Loucy (cell line): Measurements from ENCODE around the gene POTEF.
"Not testable (repeated sequence)": the region's sequence is repeated elsewhere in the genome, so short reads cannot be mapped to it uniquely, and the experiment has no call there.

Source experiments
- EZH2phosphoT487 ChIP-seq: fragments of 200-600 bp; IDR thresholded peaks from 2 replicates; pipeline ENCODE4 v1.6.1; 2018; ENCODE audit warnings: antibody characterized with exemption, mild to moderate bottlenecking, moderate library complexity, borderline replicate concordance
- TF ChIP-seq, protein P1 (sequence below): fragments of 200-600 bp; sonication (generic); conservative IDR thresholded peaks from 2 replicates; pipeline ENCODE4 v1.5.1; 2014; ENCODE audit warnings: mild to moderate bottlenecking, antibody characterized with exemption, low read length

DNA sequence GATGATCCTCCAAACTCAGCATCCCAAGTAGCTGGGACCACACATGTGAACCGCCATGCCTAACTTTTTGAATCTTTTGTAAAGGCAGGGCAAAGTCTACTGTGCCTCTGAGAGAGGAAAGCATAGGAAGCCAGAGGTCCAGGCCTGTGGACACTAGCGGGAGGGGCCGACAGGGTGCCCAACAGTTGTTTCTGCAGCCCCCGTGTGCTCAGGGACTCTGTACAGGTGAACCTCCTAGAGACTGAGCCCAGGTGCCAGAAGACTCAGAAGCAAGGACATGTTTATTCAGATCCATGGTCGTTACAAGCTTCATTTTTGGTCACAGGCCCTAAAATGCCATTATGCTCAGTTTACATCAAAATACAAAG is 22.1 kb upstream of the POTEF start:
- TF ChIP-seq, protein P1, sequence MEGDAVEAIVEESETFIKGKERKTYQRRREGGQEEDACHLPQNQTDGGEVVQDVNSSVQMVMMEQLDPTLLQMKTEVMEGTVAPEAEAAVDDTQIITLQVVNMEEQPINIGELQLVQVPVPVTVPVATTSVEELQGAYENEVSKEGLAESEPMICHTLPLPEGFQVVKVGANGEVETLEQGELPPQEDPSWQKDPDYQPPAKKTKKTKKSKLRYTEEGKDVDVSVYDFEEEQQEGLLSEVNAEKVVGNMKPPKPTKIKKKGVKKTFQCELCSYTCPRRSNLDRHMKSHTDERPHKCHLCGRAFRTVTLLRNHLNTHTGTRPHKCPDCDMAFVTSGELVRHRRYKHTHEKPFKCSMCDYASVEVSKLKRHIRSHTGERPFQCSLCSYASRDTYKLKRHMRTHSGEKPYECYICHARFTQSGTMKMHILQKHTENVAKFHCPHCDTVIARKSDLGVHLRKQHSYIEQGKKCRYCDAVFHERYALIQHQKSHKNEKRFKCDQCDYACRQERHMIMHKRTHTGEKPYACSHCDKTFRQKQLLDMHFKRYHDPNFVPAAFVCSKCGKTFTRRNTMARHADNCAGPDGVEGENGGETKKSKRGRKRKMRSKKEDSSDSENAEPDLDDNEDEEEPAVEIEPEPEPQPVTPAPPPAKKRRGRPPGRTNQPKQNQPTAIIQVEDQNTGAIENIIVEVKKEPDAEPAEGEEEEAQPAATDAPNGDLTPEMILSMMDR = not testable (repeated sequence)
- not testable (repeated sequence) for TF ChIP-seq EZH2phosphoT487
